ENCODE results near the gene RYR3.

Gene RYR3

DNA sequence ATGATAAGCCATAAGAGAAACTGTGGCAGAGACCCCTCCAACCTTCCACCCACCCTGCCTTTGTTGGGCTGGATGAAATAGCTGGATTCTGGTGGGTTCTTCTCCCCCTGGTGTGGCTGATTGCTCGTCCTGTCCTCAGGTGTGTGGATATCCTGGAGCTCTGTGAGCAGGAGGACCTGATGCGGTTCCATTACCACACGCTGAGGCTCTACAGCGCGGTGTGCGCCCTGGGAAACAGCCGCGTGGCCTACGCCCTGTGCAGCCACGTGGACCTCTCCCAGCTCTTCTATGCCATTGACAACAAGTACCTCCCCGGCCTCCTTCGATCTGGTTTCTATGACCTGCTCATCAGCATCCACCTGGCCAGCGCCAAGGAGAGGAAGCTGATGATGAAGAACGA, 351.2 kb downstream of the RYR3 start (continued):
- TF ChIP-seq ZNF654 (tag by site-specific recombination; IDR thresholded peaks at IDR 0.05; ENCODE audit: low read depth) (no peak), ZNF548 (tag by site-specific recombination; IDR thresholded peaks at IDR 0.05) (no peak)

DNA sequence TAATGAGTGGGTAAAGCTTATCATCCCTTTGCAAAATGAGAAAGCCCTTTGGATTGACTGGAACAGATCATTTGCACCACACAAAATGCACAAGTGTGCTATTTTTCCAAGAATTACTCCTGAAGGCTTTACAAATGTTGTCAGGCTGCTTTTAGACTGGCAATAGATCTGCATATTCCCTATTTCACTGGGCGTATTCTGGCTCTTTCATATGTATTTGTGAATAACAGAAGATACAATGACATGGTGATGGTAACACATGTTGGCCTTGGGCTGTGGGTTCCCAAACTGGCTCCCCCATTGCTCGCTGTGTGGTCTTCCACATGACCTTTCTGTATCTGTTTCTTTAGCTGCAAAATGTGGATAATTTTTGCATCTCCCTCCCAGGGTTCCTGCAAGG, 354.2 kb downstream of the RYR3 start:
- H3K4me1 ChIP-seq (ENCODE audit: control insufficient read depth, insufficient read depth, low read length), result no peaks in the 10 kb centered on the region
- POLR2A ChIA-PET, result no interaction called here
- H3K9me3 ChIP-seq (ENCODE audit: control insufficient read depth, insufficient read depth, low read depth, low read length), result no peaks in the 10 kb centered on the region
- no peak overlapping the region for H3K27ac ChIP-seq (ENCODE audit: extremely low read depth, low read depth, low read length)
- no peaks in the 10 kb centered on the region for H3K36me3 ChIP-seq (ENCODE audit: control insufficient read depth in 2 of 2, insufficient read depth in 1 of 2, low read length in 2 of 2)
- no peak overlapping the region for H3K4me3 ChIP-seq (ENCODE audit: low read depth, low read length)
- TF ChIP-seq ZNF660 (tag by site-specific recombination; IDR thresholded peaks at IDR 0.05), result no peak
- CTCF ChIA-PET, result no interaction called here

DNA sequence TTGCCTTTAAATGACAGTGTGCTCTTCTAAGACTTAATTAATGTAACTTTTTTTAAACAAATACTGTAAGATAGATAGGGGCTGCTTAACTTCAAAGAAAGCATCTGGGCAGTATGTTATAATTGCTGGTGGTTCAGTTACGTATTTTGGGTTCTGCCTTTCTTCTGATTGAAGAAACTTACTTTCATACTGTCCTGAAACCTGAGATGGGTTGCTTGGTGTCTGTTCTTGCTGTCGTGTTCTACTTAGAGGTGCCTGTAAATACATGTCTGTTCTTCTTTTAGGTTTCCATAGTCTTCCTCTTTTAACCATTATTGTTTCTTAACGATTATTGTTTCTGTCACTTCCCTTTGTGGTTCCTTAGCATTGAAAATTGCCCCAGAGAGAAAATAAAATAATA, 359.8 kb downstream of the RYR3 start:
- CTCF ChIA-PET, result no interaction called here

GRCh38 chr15:33671456-33671855, 360.7 kb downstream of the RYR3 start:
- H3K4me3 ChIP-seq (ENCODE audit: low read depth, low read length), result no peak overlapping the region
- CTCF ChIA-PET, result no interaction called here
- H3K27ac ChIP-seq (ENCODE audit: extremely low read depth, low read depth, low read length), result no peak overlapping the region
- H3K9me3 ChIP-seq (ENCODE audit: control insufficient read depth, insufficient read depth, low read depth, low read length), result no peaks in the 10 kb centered on the region
- POLR2A ChIA-PET, result no interaction called here
- H3K36me3 ChIP-seq (ENCODE audit: control insufficient read depth in 2 of 2, insufficient read depth in 1 of 2, low read length in 2 of 2), result no peaks in the 10 kb centered on the region
- H3K4me1 ChIP-seq (ENCODE audit: control insufficient read depth, insufficient read depth, low read length), result no peaks in the 10 kb centered on the region
- TF ChIP-seq ZNF19 (tag by site-specific recombination; IDR thresholded peaks at IDR 0.05; ENCODE audit: low read depth) (no peak), ZNF202 (tag by site-specific recombination; IDR thresholded peaks at IDR 0.05; ENCODE audit: borderline replicate concordance) (no peak)
- TF ChIP-seq, protein P1, sequence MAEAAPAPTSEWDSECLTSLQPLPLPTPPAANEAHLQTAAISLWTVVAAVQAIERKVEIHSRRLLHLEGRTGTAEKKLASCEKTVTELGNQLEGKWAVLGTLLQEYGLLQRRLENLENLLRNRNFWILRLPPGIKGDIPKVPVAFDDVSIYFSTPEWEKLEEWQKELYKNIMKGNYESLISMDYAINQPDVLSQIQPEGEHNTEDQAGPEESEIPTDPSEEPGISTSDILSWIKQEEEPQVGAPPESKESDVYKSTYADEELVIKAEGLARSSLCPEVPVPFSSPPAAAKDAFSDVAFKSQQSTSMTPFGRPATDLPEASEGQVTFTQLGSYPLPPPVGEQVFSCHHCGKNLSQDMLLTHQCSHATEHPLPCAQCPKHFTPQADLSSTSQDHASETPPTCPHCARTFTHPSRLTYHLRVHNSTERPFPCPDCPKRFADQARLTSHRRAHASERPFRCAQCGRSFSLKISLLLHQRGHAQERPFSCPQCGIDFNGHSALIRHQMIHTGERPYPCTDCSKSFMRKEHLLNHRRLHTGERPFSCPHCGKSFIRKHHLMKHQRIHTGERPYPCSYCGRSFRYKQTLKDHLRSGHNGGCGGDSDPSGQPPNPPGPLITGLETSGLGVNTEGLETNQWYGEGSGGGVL (tag by site-specific recombination; IDR thresholded peaks at IDR 0.05), result no peak

More for the DNA sequence above, 359.8 kb downstream of the RYR3 start:
- TF ChIP-seq, protein P2, sequence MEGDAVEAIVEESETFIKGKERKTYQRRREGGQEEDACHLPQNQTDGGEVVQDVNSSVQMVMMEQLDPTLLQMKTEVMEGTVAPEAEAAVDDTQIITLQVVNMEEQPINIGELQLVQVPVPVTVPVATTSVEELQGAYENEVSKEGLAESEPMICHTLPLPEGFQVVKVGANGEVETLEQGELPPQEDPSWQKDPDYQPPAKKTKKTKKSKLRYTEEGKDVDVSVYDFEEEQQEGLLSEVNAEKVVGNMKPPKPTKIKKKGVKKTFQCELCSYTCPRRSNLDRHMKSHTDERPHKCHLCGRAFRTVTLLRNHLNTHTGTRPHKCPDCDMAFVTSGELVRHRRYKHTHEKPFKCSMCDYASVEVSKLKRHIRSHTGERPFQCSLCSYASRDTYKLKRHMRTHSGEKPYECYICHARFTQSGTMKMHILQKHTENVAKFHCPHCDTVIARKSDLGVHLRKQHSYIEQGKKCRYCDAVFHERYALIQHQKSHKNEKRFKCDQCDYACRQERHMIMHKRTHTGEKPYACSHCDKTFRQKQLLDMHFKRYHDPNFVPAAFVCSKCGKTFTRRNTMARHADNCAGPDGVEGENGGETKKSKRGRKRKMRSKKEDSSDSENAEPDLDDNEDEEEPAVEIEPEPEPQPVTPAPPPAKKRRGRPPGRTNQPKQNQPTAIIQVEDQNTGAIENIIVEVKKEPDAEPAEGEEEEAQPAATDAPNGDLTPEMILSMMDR (tag by site-specific recombination; IDR thresholded peaks at IDR 0.05), result no peak
- H3K4me3 ChIP-seq (ENCODE audit: low read depth, low read length), result no peak overlapping the region
- POLR2A ChIA-PET, result no interaction called here
- no peaks in the 10 kb centered on the region for H3K36me3 ChIP-seq (ENCODE audit: control insufficient read depth in 2 of 2, insufficient read depth in 1 of 2, low read length in 2 of 2)
- no peaks in the 10 kb centered on the region for H3K4me1 ChIP-seq (ENCODE audit: control insufficient read depth, insufficient read depth, low read length)
- no peak overlapping the region for H3K27ac ChIP-seq (ENCODE audit: extremely low read depth, low read depth, low read length)
- no peaks in the 10 kb centered on the region for H3K9me3 ChIP-seq (ENCODE audit: control insufficient read depth, insufficient read depth, low read depth, low read length)

- no peak overlapping the region for H3K4me3 ChIP-seq (ENCODE audit: low read depth, low read length)
- ChIA-PET CTCF (interaction anchor here (0.6 to 1.6 kb wide), 8 partner anchors 25 to 439 kb away, joined by 3 to 5 read pairs (median 3); no protein-coding TSS in a partner anchor), POLR2A (no interaction called here)
- H3K4me1 ChIP-seq (ENCODE audit: control insufficient read depth, insufficient read depth, low read length), result no peaks in the 10 kb centered on the region
- no peaks in the 10 kb centered on the region for H3K9me3 ChIP-seq (ENCODE audit: control insufficient read depth, insufficient read depth, low read depth, low read length)
- no peak overlapping the region for H3K27ac ChIP-seq (ENCODE audit: extremely low read depth, low read depth, low read length)
- H3K36me3 ChIP-seq (ENCODE audit: control insufficient read depth in 2 of 2, insufficient read depth in 1 of 2, low read length in 2 of 2), result no peaks in the 10 kb centered on the region
- TF ChIP-seq, protein P1 (tag by site-specific recombination; IDR thresholded peaks at IDR 0.05), result no peak
- TF ChIP-seq ZNF654 (tag by site-specific recombination; IDR thresholded peaks at IDR 0.05; ENCODE audit: low read depth) (peak; percentile 47), ZNF394 (tag by site-specific recombination; IDR thresholded peaks at IDR 0.05; ENCODE audit: borderline replicate concordance) (no peak)
Measured at GRCh38 chr15:33675246-33675645, 364.5 kb downstream of the RYR3 start.

Measured in HEK293 (cell line).